GM18507 (cell line): ENCODE data around the gene EFHC1.

ENCODE experiments used
- DNase-seq: peaks from one replicate; pipeline ENCODE4 v3.0.0; 2011; ENCODE audit warnings: low read depth; ENCODE audit not compliant: insufficient read length; ENCODE audit errors: extremely low spot score
- FAIRE-seq: peaks from 2 replicates; lab custom pipeline; 2011; peaks lifted over from hg19 to GRCh38; lab: Jason Lieb, UNC

Gene EFHC1

DNA sequence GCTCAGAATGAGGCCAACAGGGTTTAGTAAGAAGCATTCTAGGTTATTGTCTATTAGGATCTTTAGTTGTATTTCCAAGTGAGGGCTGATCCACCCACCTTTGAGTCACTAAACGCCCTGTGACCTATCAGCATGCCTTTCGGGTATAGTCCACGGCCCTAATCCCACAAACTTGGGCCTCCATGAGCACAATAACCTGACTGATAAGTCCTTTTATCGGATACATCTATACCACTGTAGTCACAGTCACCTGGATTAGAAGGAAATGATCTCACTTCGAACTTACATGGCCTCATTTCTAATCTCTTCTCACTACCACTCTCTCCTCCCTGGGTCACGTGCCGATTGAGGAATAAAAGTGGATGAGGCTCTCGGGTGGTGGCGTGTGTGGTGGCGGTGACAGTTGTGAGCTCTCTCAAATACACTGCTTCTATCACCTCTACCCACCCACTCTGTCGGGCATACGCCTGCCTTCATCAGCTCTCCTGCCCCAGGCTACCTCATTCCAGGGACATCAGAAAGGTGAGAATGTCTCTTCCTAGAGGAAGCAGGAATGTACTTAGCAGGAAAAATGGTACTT is 91.5 kb downstream of the EFHC1 start:
- no peak for FAIRE-seq
- no peak for DNase-seq

DNA sequence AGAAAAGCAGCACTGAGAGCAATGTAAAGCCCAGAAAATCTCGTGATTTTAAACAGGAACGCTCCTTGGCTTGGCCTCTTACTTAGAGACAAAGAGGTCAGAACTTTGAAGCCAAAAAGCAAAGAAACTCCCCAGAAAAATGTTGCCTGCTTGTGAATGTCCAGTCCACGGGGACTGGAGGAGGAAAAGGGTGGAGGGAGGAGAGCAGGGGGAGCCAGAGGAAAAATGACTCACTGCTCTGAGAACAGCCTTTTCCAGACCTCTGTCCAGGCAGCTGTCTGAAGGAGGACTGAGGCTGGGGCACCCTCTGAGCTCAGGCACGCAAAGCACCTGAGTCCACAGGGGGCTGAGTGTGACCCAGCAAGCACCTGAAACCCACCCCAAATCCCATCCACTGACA is 92.1 kb downstream of the EFHC1 start:
- DNase-seq (no peak), FAIRE-seq (no peak)

DNA sequence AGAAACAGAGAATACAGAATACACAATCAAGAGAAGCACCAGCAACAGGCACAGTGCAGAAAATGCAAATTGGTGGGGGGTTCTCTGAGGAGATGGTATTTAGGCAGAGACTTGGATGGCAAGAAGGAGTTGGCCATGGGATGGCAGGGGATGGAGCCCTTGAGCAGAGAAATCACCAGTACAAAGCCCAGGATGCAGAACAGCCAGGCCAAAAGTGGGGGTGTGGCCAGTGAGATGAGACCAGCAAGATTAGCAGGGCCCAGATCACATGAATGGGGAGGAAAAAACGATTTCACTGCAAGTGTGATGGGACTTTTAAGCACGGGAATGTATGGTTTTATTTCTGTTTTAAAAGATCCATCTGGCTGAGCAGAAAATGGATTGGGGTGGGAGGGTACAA is 93.3 kb downstream of the EFHC1 start:
- FAIRE-seq, result no peak

DNA sequence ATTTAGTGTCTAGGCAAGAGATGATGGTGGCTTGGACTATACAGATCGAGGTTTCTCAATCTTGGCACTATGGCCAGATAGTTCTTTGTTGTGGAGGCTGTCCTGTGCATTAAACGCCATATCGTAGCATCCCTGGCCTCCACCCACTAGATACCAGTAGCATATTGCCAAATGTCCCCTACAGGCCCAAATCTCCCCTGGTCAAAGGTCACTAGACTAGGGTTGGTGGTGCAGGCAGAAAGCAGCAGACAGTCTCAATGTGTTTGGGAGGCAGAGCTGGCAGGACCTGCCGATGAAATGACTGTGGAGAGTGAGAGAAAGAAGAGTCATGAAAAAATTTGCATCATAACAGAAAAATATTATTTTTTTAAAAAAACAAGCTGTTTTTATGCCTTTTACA is 93.8 kb downstream of the EFHC1 start:
- FAIRE-seq, result no peak
- no peak for DNase-seq

More for the DNA sequence above, 93.3 kb downstream of the EFHC1 start:
- no peak for DNase-seq

DNA sequence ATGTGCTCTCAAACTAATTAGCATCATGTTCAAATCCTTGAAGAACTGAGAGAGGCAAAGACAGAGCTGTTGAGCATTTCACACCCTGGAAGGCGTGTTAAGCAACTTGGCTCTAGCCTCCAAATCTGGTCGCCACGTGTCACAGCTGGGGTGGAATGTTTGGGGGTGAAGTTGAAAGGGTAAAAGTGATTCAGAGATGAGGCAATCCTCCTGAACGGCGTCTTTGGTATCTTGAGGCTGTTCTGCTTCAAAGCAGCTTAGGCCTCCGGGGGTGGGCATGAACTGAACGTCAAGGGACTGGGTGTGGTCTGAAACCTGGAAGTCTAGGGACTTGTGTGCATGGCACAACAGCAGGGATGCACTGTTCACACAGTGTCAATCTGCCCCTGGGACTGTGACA is 94.4 kb downstream of the EFHC1 start:
- DNase-seq (no peak), FAIRE-seq (no peak)

DNA sequence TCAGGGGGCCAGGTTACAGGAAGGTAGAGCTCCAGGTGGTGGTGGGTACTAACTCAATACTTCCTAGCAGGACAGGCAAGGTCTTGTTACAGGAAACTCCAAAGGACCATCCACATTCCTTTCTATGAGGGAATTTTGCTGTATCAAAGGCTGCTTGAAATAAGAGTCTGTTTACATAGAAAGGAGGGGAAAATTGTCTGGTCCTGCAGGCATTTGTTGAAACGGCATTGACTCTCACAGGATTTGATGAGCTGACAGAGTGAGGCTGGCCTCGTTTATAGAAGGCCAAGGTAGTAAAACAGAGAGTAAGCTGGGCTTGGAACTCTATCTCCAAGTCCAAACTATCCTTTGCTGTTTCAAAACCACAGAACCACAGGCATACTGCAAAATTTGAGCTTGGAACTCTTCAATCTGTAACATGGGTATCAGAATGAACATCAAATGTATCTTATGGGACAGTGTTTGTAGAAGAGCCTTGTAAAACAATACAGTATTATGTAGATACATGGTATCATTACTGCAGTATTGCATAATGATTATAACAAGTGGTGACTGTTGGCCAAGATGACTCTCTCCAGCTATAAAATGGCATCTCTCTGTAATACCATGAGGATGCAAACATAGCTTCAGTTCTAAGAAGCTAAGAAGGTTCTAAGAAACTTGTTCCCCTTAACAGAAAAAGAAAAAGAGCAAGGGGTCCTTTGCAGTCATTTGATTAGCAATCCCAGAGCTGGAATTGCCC is 95.2 kb downstream of the EFHC1 start:
- no peak for DNase-seq
- FAIRE-seq, result no peak

DNA sequence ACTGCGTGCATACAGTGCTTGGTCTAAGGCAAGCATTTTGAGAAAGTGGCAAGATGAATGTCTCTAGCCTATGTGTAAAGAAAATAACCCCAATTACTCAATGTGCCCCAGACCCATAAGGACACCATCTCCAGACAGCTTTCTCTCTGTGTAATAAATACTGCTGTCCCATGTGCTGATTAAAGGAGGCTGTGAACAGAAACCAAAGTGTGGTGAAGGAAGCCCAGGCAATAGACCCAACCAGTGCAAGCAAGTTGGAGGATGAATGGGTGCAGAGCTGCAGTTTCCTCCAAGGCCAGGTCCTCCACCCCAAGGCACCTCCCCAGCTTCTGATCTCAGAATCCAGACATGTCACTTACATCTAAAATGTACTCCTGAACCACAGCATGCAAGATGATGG is 96.1 kb downstream of the EFHC1 start:
- FAIRE-seq (no peak), DNase-seq (no peak)

DNA sequence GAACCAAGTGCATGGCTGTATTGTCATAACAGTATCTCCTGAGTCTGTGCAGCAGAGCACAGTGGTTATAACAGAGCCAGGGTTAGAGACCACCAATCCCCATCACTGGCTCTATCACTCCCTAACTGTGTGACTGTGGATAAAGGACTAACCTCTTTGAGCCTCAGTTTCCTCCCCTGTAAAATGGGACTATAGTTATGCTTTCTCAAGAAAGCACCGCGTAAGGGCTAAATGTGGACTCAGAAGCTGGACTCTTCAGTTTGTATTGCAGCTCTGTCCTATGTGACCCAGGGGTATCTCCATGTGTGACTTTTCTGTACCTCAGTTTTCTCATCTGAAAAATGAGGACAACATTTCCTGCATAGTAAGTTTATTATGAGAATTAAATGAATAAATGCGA is 96.8 kb downstream of the EFHC1 start:
- FAIRE-seq (no peak), DNase-seq (no peak)

DNA sequence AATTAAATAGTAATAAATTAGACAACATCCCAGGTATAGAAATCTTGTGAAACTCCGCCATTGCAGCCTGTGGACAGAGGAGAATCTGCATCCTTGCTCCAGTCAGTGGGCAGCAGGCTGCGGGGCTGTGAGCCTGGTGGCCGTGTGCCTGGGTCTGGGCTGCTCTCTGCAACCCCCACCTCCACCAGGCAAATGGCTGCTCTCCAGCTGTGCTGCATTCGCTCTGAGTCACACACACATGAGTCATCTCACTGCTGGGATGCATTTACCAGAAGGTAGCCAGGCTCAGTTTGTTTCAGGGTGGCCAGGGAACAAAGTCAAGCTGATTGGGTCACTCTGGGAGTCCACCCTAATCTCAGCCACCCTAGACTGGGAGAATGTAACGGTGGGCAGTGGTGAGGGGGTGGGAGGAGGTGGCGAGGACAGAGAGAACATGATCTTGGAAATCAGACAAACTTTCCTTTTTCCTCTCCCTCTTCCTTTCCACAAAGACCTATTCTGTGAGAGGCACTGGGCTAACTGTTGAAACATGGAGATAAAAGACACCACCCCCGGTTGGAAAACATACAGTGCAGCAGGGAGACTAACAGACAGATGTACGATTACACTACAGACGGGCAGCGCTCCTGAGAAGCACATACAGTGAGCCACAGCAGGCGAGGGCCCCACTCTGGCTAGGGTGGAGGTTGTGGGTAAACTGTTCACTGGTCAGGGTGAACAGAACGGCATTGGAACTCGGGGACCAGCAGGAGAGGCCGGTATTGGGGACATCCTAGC is 97.5 kb downstream of the EFHC1 start:
- DNase-seq, result no peak
- FAIRE-seq, result no peak

DNA sequence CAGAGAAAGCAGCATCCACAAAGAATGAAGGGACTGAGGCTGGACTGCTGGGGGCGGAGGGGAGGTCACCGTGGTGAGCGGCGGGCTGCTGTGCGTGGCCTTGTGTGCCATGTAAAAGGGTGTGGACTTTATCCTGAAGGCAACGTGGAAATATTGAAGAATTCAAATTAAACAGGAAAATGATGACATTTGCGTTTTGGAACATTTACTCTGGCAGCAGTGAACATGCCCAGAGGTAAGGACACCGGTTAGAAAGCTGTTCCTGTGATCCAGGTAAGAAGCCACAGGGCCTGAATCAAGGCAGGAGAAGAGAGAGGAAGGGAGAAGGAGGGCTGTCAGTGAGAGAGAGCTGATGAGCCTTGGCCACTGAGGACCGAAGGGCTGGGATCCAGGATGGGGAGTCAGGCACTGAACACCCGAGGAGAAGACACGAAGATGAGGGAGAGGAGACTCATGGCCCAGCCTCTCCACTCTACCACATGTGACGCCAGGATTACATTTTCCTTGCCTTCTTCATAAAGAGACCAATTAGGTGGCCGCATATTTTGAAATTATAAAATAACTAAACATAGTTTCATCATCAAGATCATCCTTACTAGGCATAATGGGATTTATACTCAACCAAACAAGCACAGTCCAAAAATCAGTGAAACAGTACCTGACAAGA is 98.3 kb downstream of the EFHC1 start:
- DNase-seq (no peak), FAIRE-seq (no peak)

DNA sequence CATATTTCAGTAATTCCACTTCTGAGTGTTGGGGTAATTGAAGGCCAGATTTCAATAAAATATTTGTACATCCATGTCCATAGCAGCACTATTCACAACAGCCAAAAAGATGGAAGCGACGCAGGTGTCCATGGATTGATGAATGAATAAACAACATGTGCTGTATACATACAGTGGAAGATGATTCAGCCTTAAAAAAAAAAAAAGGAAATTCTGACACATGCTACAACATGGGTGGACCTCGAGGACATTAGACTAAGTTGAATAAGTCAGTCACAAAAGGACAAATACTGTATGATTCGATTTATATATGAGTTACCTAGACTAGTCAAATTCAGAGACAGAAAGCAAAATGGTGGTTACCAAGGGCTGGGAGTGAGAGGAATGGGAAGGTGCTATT is 99.5 kb downstream of the EFHC1 start:
- FAIRE-seq (no peak), DNase-seq (no peak)

DNA sequence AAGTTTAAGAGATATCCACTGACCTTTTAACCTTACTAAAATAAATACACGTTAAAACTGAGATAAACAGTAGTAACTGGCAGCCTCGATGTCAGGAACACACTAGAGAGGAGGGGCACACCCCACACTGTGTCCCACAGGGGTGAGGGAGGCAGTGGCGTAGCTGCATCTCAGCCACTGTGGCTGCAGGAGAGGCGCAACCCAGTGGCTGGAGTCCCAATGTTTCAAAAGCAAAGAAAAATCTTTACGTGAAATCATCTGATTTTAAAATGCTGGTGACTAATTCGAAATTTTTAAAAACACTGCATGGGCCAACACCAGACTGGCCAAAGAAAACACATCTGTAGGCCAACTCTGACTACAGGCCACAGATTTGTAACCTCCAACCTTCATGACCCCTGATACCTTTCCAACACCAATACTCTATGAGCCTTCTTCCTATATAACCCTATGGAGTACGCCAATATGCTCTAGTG is 102.0 kb downstream of the EFHC1 start:
- FAIRE-seq (no peak), DNase-seq (no peak)

DNA sequence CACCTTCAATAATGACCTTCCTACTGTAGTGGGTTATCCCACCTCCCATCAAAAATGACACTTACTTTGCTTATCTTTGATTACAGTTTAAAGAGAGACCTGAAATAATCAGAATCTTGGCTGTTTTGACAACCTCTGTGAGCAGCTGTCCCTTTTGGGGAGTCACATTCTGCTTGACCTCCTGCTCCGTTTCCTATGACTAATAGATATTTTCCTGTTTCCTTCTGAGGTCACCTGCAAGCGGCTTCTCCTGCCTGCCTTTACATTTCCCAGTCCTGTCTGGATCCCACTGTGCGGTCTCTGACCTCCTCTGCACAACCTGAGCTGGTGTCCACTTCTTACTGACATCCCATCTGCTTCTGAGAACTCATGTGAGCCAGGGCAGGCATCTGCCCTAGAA is 102.5 kb downstream of the EFHC1 start:
- FAIRE-seq (no peak), DNase-seq (no peak)

DNA sequence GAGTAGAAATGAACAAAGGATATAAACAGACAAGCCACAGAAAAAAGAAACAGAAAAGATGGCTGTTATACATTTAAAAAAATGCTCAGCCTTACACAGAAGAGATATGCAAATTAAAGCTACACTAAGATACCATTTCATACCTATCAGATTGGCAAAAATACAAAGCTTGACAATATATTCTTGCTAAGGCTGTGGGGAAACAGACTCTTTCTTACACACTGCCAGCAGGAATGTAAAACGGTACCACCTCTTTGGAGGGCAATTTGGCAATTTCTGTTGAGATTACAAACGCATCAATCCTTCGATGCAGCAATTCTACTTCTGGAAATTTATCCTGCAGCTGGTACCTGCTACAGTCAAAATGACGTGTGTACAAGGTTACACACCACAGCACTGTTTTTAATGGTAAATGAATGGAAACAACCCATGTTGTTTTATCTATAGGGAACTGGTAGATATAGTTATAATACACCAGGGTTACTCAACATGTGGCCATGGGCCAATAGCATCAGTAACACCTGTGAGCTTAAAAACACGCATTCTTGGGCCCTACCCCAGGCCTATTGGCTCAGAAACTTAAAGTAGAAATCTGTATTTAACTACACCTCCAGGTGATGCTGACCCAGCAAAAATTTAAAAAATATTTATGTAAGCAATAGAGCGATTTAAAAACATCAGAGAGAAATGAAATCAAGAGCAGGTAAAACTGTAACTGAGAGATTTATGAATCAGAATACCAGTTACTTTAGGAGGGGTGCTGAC is 103.4 kb downstream of the EFHC1 start:
- FAIRE-seq, result no peak
- DNase-seq, result no peak

DNA sequence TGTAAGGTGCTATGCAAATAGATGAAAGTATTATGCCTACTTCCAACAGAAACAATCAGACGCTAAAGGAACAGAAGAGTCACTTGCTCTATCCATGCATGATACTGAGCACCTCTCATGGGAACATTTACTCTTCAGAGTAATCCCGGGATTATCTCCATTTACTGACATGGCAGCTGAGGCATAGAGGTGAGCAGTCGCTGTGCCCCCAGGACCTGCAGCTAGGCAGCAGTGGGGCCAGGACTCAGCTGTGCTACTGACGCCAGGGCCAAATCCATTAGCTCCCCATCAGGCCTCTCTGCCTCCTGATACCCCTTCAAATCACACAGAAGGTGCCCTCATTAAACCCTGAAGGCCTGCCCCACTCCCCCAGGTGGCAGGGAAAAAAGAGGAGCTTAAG is 104.8 kb downstream of the EFHC1 start:
- no peak for FAIRE-seq

DNA sequence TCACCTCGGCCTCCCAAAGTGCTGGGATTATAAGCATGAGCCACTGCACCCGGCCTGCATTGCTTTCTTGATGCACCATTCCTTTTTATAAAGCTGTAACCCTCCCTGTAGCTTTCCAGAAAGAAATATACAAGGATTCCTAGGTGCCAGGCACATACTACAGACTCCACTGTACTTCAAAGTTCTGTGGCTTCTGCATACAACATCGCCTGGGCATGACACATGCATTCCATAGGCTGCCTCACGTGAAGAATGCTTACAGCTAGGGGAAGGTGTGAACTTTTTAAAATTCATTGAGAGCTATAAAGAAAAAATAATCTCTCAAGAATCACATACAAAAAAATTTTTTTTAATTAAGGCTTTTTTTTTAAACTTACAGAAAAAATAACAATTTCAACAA is 106.5 kb downstream of the EFHC1 start:
- DNase-seq (no peak), FAIRE-seq (no peak)

More for the DNA sequence above, 104.8 kb downstream of the EFHC1 start:
- no peak for DNase-seq

DNA sequence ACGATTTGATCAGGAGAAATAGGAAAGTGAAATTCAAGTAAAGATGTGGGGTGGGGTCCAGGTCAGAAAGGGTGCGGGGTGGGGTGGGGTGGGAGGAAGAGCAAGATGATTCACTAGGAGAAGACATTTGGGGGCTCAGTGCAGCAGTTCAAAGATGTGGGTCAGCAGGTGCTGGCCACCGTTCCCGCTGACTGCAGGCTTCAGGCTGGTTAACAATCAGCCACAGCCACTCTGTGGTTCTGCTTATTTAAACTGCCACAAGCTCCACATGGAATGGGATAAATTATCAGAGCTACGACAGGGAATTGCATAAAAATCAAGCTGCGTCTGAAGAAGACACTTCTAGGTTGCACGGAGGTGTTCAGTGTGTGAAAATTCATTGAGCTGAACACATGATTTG is 107.3 kb downstream of the EFHC1 start:
- DNase-seq, result no peak
- FAIRE-seq, result no peak

DNA sequence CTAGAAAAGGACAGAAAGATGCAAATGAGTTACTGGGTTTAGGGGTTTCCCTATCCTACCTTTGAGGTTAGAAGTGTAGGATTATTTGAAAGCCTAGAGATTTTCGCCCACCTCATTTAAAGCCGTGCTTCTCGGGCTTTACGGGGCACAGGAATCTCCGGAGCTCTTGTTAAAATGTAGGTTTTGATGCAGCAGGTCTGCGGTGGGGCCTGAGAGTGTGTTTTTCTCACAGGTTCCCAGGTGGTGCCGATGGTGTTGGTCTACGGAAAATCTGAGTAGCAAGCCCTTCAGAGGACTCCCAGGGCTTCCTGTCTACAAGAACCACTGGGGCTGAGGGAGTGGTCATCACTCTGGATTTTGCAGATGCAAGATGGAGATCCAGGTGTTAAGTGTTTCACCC is 109.2 kb downstream of the EFHC1 start:
- no peak for FAIRE-seq
- no peak for DNase-seq

DNA sequence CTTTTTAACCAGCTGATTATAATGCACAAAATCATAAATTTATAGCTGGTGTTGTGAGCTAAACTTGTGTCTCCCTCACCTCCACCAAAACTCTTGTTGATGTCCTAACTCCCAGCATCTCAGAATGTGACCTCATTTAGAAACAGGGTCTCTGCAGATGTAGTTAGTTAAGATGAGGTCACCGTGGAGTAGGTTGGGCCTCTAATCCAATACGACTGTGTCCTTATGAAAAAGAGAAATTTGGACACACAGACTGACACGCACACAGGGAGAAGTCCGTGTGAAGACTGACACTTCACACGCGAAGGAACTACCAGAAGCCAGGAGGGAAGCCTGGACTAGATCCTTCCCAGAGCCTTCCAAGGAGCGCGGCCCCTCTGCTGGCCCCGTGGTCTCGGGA is 110.2 kb downstream of the EFHC1 start:
- no peak for DNase-seq
- FAIRE-seq, result no peak

DNA sequence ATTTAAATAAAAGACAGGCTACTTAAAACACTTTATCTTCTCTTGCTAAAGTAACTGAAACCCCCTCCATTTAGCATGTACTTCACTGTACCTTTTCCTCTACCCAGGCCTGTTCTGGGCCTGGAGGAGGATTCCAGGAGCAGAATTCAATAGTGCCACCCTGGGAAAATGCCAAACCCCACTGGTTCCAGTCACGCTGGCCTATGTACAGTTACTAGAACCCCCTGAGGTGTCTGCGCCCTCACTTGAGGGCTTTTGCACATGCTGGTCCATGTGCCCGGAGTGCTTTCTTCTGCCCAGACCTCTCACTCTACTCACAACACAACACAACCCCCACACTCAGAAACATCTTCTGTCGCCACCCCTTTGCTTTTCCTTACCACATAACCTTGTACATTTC is 111.3 kb downstream of the EFHC1 start:
- DNase-seq (no peak), FAIRE-seq (no peak)
